Muscle layer of duodenum (tissue), 2 donors: Measurements from ENCODE around the gene NDUFB10.
A peak's percentile ranks its signal among the peaks of the same experiment; 100 is the strongest.

Source experiments
- H3K27ac ChIP-seq: one replicate; pipeline ENCODE4 v1.7.0; 2013; ENCODE audit warnings: mild to moderate bottlenecking, low read length
- H3K27me3 ChIP-seq: one replicate; pipeline ENCODE4 v1.7.0; 2013; ENCODE audit warnings: low read depth, mild to moderate bottlenecking, control low read depth, low read length
- H3K36me3 ChIP-seq, 2 donors: one replicate each; pipeline ENCODE4 v1.7.0; 2013; ENCODE audit warnings: low read length in 2 of 2, control low read depth in 1 of 2, mild to moderate bottlenecking in 1 of 2; ENCODE audit not compliant: insufficient read depth in 2 of 2, control insufficient read depth in 1 of 2
- H3K4me1 ChIP-seq, 2 donors: one replicate each; pipeline ENCODE4 v1.7.0; 2013; ENCODE audit warnings: low read length in 2 of 2, mild to moderate bottlenecking in 2 of 2, control low read depth in 1 of 2, moderate library complexity in 1 of 2; ENCODE audit not compliant: insufficient read depth in 2 of 2, control insufficient read depth in 1 of 2
- H3K4me3 ChIP-seq, 2 donors: one replicate each; pipeline ENCODE4 v1.7.0; 2013; ENCODE audit warnings: low read length in 2 of 2, low read depth in 1 of 2, mild to moderate bottlenecking in 1 of 2
- H3K9me3 ChIP-seq, 2 donors: one replicate each; pipeline ENCODE4 v1.7.0; 2013; ENCODE audit warnings: low read length in 2 of 2, control low read depth in 1 of 2, mild to moderate bottlenecking in 1 of 2; ENCODE audit not compliant: control insufficient read depth in 1 of 2
- donor health status: healthy.

Gene NDUFB10

DNA sequence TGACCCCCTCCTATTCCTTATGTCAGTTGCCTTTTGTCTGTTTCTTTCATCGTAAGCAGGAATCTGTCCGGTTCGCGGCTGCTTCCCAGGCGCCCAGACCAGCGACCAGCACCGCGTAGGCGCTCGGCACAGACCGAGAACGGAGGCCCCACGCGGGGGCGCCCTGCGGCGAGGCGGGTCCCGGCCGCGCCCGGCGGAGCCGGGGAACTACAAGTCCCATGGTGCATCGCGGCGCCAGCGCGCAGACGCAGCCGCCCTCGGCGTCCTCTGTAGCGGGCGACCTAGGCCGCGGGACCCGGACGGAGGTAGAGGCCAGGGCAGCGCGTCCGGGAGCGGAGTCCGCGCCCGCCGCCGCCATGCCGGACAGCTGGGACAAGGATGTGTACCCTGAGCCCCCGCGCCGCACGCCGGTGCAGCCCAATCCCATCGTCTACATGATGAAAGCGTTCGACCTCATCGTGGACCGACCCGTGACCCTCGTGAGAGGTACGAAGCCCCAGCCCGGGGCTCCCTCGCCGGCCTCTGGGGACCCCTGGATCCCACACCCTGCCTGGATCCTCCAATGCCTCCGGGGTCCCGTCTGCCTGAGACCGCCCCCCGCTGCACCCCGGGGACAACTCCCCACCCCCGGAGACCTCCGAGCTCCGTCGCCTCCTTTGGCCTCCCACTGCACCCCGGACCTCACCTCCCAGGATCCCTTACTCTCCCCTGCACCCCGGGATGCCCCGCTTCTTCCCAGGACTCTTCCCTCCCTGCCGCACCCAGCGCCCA lies at the start of gene NDUFB10:
Gene NDUFB10, plus strand, starts transcription at position 270 of the 771 bp plus-strand sequence. Its CDS starts 87 bp downstream, at position 357.
- Histone ChIP-seq H3K27ac (no peak within 1 kb of the TSS), H3K36me3 (peaks cover 3 to 19% of the 10 kb centered on the region in 2 donors), H3K4me3 (peak within 1 kb of the TSS; percentile 59 to 90), H3K27me3 (no peaks in the 10 kb centered on the region), H3K4me1 (peaks cover 5 to 29% of the 10 kb centered on the region in 2 donors), H3K9me3 (no peaks in the 10 kb centered on the region)

DNA sequence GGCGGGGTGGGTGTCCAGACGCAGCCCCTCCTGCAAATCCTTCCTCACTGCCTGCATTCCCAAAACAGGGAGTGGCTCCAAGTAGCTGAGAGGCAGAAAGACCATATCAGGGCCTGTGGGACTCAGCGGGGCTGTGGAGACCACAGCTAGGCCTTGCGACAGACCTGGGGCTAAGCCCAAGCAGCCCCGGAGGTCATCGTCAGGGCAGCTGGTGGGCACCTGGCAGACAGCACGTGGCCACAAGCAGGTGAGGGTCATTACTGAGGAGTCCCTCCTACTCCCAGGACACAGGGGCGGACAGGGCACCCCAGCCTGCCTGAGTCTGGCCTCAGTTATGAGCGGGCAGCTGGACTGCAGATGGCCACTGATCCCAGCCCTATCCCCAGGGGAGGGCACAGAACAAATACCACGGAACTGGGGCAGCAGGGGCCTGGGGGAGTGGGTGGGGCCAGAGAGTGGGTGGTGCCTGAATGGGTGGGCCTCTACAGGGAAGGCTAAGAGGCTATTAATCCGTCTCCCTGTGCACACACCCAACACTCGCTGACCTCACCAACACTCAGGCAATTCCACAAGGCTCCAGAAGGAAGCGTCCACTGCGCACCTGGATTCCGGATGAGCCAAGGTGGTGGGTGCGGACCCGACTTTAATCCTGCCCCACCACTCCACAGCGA lies 49.6 kb upstream of the NDUFB10 start:
- H3K27ac ChIP-seq = no peak overlapping the region
- H3K4me1 ChIP-seq = peaks cover 0 to 3% of the 10 kb centered on the region in 2 donors
- no peaks in the 10 kb centered on the region for H3K36me3 ChIP-seq
- H3K27me3 ChIP-seq = no peaks in the 10 kb centered on the region
- H3K4me3 ChIP-seq = no peak overlapping the region
- no peaks in the 10 kb centered on the region for H3K9me3 ChIP-seq

DNA sequence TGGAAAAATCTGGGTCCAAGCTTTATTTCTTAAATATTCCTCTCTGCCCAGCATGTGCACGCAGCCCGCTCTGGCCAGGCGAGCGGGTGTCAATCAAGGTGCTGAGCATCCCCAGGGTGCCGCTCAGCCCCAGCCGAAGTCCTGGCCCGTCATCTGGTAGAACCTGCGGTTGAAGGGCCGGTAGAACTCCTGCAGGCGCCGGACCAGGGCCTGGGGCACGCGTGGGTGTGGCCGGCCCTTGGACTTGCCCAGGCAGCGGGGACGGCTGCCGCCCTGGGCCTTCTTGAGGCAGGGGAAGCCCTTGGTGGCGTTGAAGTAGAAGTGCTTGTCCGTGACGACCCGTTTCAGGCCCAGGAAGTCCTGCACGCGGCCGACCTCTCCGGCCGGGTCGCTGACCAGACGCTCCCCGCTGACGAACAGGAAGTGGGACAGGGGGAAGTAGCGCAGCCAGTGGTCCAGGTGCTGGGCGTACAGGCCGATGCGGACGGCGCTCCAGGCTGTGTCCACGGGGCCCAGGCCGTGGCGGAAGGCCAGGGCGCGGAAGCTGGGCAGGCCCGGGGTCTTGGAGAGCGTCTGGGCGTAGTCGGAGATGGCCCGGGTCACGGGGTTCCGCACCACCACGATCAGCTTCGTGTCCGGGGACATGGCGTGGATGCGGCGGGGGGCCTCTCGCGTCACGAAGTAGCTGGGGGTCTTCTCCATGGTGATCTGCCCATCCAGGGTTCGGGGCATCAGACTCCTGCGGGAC lies 47.7 kb upstream of the NDUFB10 start:
- no peaks in the 10 kb centered on the region for H3K9me3 ChIP-seq
- H3K4me3 ChIP-seq = no peak overlapping the region
- peaks cover 0 to 3% of the 10 kb centered on the region in 2 donors for H3K4me1 ChIP-seq
- no peak overlapping the region for H3K27ac ChIP-seq
- H3K36me3 ChIP-seq = no peaks in the 10 kb centered on the region
- peaks cover 13% of the 10 kb centered on the region for H3K27me3 ChIP-seq

DNA sequence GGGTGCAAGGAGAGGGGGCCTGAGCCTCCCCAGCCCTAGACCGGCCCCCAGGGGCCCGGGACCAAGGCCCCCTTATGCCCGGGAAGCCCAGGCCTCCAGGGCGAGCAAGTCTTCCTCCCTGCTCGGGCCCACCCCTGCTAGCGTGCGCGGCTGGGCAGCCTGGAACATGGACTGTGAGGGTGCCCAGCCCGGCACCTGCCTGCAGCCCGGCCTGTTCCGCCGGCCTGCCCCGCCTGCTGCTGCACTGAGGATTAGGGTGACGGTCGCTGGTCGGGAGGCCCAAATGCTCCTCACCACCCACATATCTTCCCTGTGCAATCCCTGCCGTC lies 47.2 kb upstream of the NDUFB10 start:
- Histone ChIP-seq H3K27ac (no peak overlapping the region), H3K36me3 (no peaks in the 10 kb centered on the region), H3K9me3 (no peaks in the 10 kb centered on the region), H3K4me3 (no peak overlapping the region), H3K4me1 (peaks cover 1 to 3% of the 10 kb centered on the region in 2 donors), H3K27me3 (peaks cover 18% of the 10 kb centered on the region)

DNA sequence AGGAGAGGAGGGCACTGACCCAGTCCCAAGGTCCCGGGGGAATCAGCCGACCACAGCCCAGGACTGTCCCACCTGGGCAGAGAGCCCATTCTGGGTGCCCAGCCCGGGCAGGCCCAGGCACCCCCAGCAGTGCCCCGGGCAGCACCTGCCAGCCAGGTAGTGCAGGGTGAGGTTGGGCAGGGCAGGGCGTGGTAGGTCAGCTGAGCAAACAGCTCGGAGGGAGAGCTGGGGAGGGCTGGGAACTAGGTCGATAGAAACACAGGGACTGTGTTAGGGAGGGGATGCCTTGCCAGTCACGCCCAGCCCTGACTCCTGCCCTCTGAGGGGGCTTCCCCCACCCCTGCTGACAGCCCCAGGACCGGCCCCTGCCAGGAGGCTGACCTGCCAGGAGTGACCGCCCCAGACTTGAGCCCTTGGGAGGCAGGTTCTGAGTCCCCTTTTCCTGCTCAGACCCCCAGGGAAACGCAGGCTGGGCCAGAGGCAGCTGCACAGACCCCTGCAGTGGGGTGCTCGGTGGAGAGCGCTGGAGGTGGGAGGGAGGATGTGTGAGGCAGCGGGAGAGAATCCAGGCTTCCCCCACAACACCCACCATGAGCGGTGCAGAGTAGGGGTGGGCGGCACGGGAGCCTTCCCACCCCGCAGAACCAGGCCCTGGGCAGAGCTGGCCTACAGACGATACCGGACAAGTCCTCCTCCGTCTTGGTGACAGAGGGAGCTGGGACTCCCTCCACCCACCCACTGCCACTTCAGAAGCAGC lies 45.8 kb upstream of the NDUFB10 start:
- Histone ChIP-seq H3K27ac (no peak overlapping the region), H3K4me3 (no peak overlapping the region), H3K4me1 (peaks cover 3 to 8% of the 10 kb centered on the region in 2 donors), H3K36me3 (no peaks in the 10 kb centered on the region), H3K27me3 (peaks cover 25% of the 10 kb centered on the region), H3K9me3 (no peaks in the 10 kb centered on the region)

DNA sequence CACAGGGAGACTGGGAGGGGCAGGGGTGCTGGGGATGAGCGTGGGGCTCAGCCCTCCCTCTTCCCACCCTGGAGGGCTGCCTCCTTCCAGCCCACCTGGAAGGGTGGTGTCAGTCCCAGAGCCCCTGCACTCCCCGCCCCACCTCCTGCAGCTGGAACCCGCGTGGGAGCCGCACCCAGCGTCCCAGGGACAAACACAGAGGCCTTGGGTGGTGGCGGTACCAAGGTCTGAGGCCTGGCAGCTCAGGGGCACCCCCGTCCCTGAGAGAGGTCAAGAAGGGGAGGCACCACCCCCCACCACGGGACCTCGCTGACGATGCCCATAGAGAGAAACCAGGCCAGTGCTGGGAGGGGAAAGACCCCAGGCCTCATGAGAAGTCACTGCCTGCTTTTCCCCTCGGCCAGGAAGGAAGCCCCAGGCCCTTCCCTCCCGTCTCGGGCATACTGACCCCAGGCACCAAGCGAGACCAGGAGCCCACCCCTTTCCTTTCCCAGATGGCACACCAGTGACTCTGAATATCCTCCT lies 45.2 kb upstream of the NDUFB10 start:
- Histone ChIP-seq H3K36me3 (no peaks in the 10 kb centered on the region), H3K27ac (no peak overlapping the region), H3K9me3 (no peaks in the 10 kb centered on the region), H3K27me3 (peaks cover 31% of the 10 kb centered on the region), H3K4me1 (peaks cover 3 to 10% of the 10 kb centered on the region in 2 donors), H3K4me3 (no peak overlapping the region)

DNA sequence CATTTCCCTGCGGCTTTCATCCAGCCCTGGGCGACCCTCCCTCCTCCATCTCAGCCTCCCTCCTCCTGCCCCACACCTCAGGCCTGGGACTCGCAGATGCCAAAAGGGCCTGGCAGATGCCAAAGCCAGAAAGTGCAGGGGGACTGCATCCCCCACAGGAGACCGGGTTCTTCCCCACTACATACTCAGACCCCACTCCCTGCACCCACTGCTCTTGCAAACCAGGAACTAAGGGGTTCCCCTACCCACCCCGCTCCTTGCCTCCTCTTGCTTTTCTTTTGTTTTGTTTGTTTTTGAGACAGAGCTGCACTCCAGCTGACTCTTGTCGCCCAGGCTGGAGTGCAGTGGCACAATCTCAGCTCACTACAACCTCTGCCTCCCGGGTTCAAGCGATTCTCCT lies 44.4 kb upstream of the NDUFB10 start:
- H3K36me3 ChIP-seq = no peaks in the 10 kb centered on the region

DNA sequence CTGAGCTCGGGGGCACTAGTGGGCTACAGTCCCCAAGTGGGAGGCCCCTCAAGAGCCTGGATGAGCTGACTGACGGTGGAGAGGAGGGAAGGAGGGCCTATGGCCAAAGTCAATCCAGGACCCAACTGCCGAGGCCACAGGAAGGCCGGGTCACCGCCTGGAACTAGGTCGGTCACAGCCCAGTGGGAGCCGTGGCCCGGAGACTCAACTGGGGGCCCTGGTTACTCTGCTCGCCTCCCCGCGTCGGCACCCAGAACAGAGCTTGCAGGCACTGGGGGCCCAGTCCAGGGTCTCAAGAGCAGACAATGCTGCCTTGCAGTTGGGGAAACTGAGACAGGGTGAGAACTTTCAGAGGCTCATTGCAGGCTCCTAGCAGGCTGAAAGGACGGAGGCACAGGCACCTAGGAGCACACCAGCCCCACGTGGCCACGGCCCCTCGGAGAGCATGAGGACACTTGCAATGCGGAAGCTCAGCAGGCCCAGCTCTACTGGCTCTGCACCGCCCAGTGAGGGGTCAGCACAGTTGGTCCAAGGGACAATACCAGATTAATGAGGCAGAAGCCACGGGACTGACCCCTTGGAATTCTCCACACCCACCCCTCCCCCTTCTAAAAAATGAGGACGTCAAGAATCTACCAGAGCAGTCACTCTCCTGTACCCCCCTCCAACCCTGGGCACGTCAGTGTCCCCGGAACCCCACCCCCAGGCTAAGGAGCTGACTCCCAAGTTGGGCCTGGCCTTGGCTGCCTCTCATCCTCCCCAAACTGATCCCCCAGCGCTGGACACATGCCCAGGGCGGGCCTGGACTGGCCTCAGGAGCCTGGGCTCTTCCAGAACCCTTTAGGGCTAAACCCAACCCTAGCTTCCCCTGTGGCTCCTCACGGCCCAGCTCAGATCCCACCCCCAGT lies 43.4 kb upstream of the NDUFB10 start:
- Histone ChIP-seq H3K27ac (no peak overlapping the region), H3K4me3 (no peak overlapping the region), H3K9me3 (no peaks in the 10 kb centered on the region), H3K4me1 (peaks cover 3 to 10% of the 10 kb centered on the region in 2 donors), H3K27me3 (peaks cover 50% of the 10 kb centered on the region), H3K36me3 (no peaks in the 10 kb centered on the region)

More for the DNA sequence above, 44.4 kb upstream of the NDUFB10 start:
- Histone ChIP-seq H3K4me1 (peaks cover 3 to 10% of the 10 kb centered on the region in 2 donors), H3K4me3 (no peak overlapping the region), H3K27me3 (peaks cover 40% of the 10 kb centered on the region), H3K27ac (no peak overlapping the region), H3K9me3 (no peaks in the 10 kb centered on the region)

DNA sequence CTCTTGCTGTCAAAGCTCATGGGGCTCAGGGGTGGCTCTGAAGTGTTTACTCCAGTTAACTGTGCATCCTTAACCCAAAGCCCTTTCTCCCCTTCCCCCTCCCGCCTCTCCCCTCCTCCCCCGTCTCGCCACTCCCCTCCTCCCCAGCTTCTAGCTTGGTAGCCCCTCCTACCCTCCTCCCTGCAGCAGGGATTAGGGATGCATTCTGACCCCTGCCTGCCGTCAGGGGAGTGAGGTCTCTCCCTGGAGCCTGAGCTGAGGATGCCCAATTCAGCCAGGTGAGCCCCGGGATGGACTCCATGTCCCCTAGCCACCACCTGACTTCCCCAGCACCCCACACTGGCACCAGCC lies 42.7 kb upstream of the NDUFB10 start:
- Histone ChIP-seq H3K36me3 (no peaks in the 10 kb centered on the region), H3K9me3 (no peaks in the 10 kb centered on the region), H3K27me3 (peaks cover 53% of the 10 kb centered on the region), H3K27ac (no peak overlapping the region), H3K4me3 (no peak overlapping the region), H3K4me1 (peaks cover 3 to 10% of the 10 kb centered on the region in 2 donors)

DNA sequence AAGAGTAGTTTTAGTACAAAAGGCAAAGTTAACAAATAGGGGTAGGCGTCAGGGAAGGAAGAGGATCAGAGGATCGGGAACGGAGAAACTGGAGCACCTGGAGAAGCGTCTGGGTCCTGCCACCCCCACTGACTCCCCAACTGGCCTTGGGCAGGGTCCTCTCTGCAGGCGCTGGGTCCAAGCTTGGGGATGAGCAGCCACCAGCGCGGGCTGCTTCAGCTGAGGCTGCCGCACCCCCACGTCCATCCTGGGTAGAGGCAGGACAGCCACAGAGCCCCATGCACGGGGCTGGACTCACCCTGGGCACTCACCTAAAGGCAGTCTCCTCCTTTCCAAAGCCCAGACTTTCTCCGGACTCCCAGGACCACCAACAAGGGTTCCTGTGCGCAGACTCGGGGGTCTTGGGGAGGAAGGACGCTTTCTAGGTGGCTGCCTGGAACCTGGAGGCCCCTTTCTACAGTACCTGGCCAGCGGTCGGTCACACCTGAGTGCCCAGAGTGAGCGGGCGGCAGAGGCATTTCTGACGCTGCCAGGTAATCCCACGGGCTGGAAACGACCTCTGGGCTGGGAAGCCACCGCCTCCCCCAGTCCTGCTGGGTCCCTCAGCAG lies 42.2 kb upstream of the NDUFB10 start:
- no peak overlapping the region for H3K27ac ChIP-seq
- peaks cover 3 to 10% of the 10 kb centered on the region in 2 donors for H3K4me1 ChIP-seq
- H3K9me3 ChIP-seq = no peaks in the 10 kb centered on the region
- no peaks in the 10 kb centered on the region for H3K36me3 ChIP-seq
- no peak overlapping the region for H3K4me3 ChIP-seq
- H3K27me3 ChIP-seq = peaks cover 53% of the 10 kb centered on the region
